Natural killer cell (primary cell): ENCODE results near the gene MEIS2. TPM values are rescaled to one million over a fixed set of nuclear protein-coding genes. Genes with fewer than 3 reads are reported as not detected.

ENCODE experiments used
- ATAC-seq, 3 donors: fragments of 150-1000 bp in 2 of 3; fragments of 200-7000 bp in 1 of 3; cut with Tn5 transposase; 1 replicate in 1 of 3; 2 replicates in 2 of 3; pipeline ENCODE4 v1.10.0; 2021; ENCODE audit warnings: mild to moderate bottlenecking in 2 of 3, moderate library complexity in 2 of 3
- DNase-seq, 2 donors: peaks; one replicate each; pipeline versions ENCODE4 v3.0.0 to v3.0.0-alpha.2; 2013 to 2021; ENCODE audit warnings: mixed read lengths in 1 of 2
- H3K27ac ChIP-seq: one replicate; pipeline ENCODE4 v1.5.1; 2013; ENCODE audit warnings: mild to moderate bottlenecking, low read length
- H3K27me3 ChIP-seq: one replicate; pipeline ENCODE4 v1.6.1; 2013; ENCODE audit warnings: low read length; ENCODE audit not compliant: control insufficient read depth, insufficient read depth
- H3K36me3 ChIP-seq: one replicate; pipeline ENCODE4 v1.6.1; 2013; ENCODE audit warnings: low read length; ENCODE audit not compliant: control insufficient read depth, insufficient read depth
- H3K4me1 ChIP-seq: one replicate; pipeline ENCODE4 v1.6.1; 2013; ENCODE audit warnings: low read length; ENCODE audit not compliant: control insufficient read depth, insufficient read depth
- H3K4me3 ChIP-seq: one replicate; pipeline ENCODE4 v1.5.1; 2013; ENCODE audit warnings: low read length
- H3K9me3 ChIP-seq: one replicate; pipeline ENCODE4 v1.6.1; 2013; ENCODE audit warnings: low read length; ENCODE audit not compliant: control insufficient read depth, insufficient read depth
- H3K27ac Mint-ChIP-seq, 2 donors: one replicate each; pipeline ENCODE4 v1.8.0; 2022; ENCODE audit warnings: mild to moderate bottlenecking in 2 of 2, mixed read lengths in 2 of 2, moderate library complexity in 1 of 2
- H3K27me3 Mint-ChIP-seq, 2 donors: one replicate each; pipeline ENCODE4 v1.8.0; 2022; ENCODE audit warnings: low read depth in 2 of 2, mixed read lengths in 2 of 2
- H3K36me3 Mint-ChIP-seq: one replicate; pipeline ENCODE4 v1.8.0; 2022; ENCODE audit warnings: mixed read lengths
- H3K4me1 Mint-ChIP-seq, 2 donors: one replicate each; pipeline ENCODE4 v1.8.0; 2022; ENCODE audit warnings: mixed read lengths in 2 of 2
- H3K4me3 Mint-ChIP-seq: one replicate; pipeline ENCODE4 v1.8.0; 2022; ENCODE audit warnings: mild to moderate bottlenecking, moderate library complexity, mixed read lengths
- H3K9me3 Mint-ChIP-seq, 2 donors: one replicate each; pipeline ENCODE4 v1.8.0; 2022; ENCODE audit warnings: mixed read lengths in 2 of 2
- CTCF ChIP-seq: fragments of 200-600 bp; IDR thresholded peaks from one replicate; pipeline ENCODE4 v1.8.0; 2022; ENCODE audit warnings: antibody characterized with exemption
- WGBS: methylation state at CpG from one replicate; pipeline ENCODE4 v1.1.7; 2013; ENCODE audit warnings: missing lambda C conversion rate; ENCODE audit not compliant: insufficient coverage; 5-methylcytosine and 5-hydroxymethylcytosine counted together
- intact Hi-C: fragments of 100-400 bp; cut with micrococcal nuclease; formaldehyde crosslinking; loops from one replicate; pipeline ENCODE4 v1.14.2; 2022
- total RNA-seq, 4 donors: library from RNA; stranded (reverse); fragments of 120-200 nt in 1 of 4; gene quantifications; one replicate each; pipeline versions ENCODE4 v1.2.3 to v1.2.4, GENCODE V29; 2013 to 2022

The MEIS2 gene
- total RNA-seq, 3 donors from 2014 or later (not counting 1 experiment from before 2014, with no cell fraction given), result 0.35 TPM; not detected in 2

- ATAC-seq (no peak), DNase-seq (no peak)
- Histone ChIP-seq H3K4me1 (no peaks in the 10 kb centered on the region), H3K27me3 (peaks cover 2% of the 10 kb centered on the region), H3K9me3 (no peaks in the 10 kb centered on the region), H3K36me3 (no peaks in the 10 kb centered on the region), H3K27ac (no peak overlapping the region), H3K4me3 (no peak overlapping the region)
- no peak overlapping the region for H3K27ac Mint-ChIP-seq
- intact Hi-C loops, result no loop called here
- TF ChIP-seq CTCF, result no peak
- no peaks in the 10 kb centered on the region for H3K36me3 Mint-ChIP-seq
- H3K9me3 Mint-ChIP-seq, result peaks cover 0 to 3% of the 10 kb centered on the region in 2 donors
- H3K4me3 Mint-ChIP-seq, result no peak overlapping the region
- 88% methylated on average over 2 of the region's 2 CpGs for WGBS
- no peaks in the 10 kb centered on the region for H3K4me1 Mint-ChIP-seq
- peaks cover 2 to 12% of the 10 kb centered on the region in 2 donors for H3K27me3 Mint-ChIP-seq
Observed at GRCh38 chr15:37131621-37132020, 31.3 kb upstream of the MEIS2 start.

- H3K4me1 Mint-ChIP-seq, result no peaks in the 10 kb centered on the region
- Histone ChIP-seq H3K4me1 (no peaks in the 10 kb centered on the region), H3K27ac (no peak overlapping the region), H3K9me3 (no peaks in the 10 kb centered on the region), H3K4me3 (no peak overlapping the region), H3K27me3 (peaks cover 2% of the 10 kb centered on the region), H3K36me3 (no peaks in the 10 kb centered on the region)
- H3K36me3 Mint-ChIP-seq, result no peaks in the 10 kb centered on the region
- no peak overlapping the region for H3K4me3 Mint-ChIP-seq
- DNase-seq, result no peak
- no peaks in the 10 kb centered on the region for H3K9me3 Mint-ChIP-seq
- H3K27me3 Mint-ChIP-seq, result peaks cover 0 to 12% of the 10 kb centered on the region in 2 donors
- H3K27ac Mint-ChIP-seq, result no peak overlapping the region
- intact Hi-C loops, result no loop called here
- TF ChIP-seq CTCF, result no peak
- 62% methylated on average over 2 of the region's 4 CpGs for WGBS
- no peak for ATAC-seq
Observed at GRCh38 chr15:37130356-37130755, 30.0 kb upstream of the MEIS2 start.

GRCh38 chr15:37125143-37125542, 24.8 kb upstream of the MEIS2 start:
- TF ChIP-seq CTCF, result no peak
- Mint-ChIP-seq H3K4me1 (no peaks in the 10 kb centered on the region), H3K9me3 (no peaks in the 10 kb centered on the region), H3K4me3 (no peak overlapping the region), H3K27ac (no peak overlapping the region), H3K36me3 (no peaks in the 10 kb centered on the region), H3K27me3 (no peaks in the 10 kb centered on the region)
- H3K9me3 ChIP-seq, result no peaks in the 10 kb centered on the region
- DNase-seq (no peak), ATAC-seq (no peak)
- H3K27ac ChIP-seq, result no peak overlapping the region
- peaks cover 2% of the 10 kb centered on the region for H3K27me3 ChIP-seq
- no peaks in the 10 kb centered on the region for H3K4me1 ChIP-seq
- WGBS, result 86% methylated on average over 3 of the region's 4 CpGs
- no peak overlapping the region for H3K4me3 ChIP-seq
- intact Hi-C loops, result no loop called here
- H3K36me3 ChIP-seq, result no peaks in the 10 kb centered on the region

GRCh38 chr15:37124331-37124730, 24.0 kb upstream of the MEIS2 start:
- no peak for DNase-seq
- Mint-ChIP-seq H3K4me1 (no peaks in the 10 kb centered on the region), H3K9me3 (no peaks in the 10 kb centered on the region), H3K4me3 (no peak overlapping the region), H3K27me3 (no peaks in the 10 kb centered on the region), H3K36me3 (no peaks in the 10 kb centered on the region), H3K27ac (no peak overlapping the region)
- intact Hi-C loops, result no loop called here
- no peak for ATAC-seq
- H3K36me3 ChIP-seq, result no peaks in the 10 kb centered on the region
- no peak for TF ChIP-seq CTCF
- H3K27me3 ChIP-seq, result peaks cover 2% of the 10 kb centered on the region
- no peak overlapping the region for H3K27ac ChIP-seq
- H3K4me1 ChIP-seq, result no peaks in the 10 kb centered on the region
- H3K9me3 ChIP-seq, result no peaks in the 10 kb centered on the region
- H3K4me3 ChIP-seq, result no peak overlapping the region
